Keratinocyte (primary cell): ENCODE data around the gene ACSS1. TPM values are rescaled to one million over a fixed set of nuclear protein-coding genes. Genes with fewer than 3 reads are reported as not detected.

Experiments
- DNase-seq: peaks from one replicate; pipeline ENCODE4 v3.0.0-alpha.2; 2011; ENCODE audit warnings: low read depth, missing footprints, low spot score
- FAIRE-seq: peaks from 2 replicates; lab custom pipeline; 2011; peaks lifted over from hg19 to GRCh38; lab: Jason Lieb, UNC
- H2AFZ ChIP-seq: 2 replicates; pipeline ENCODE4 v1.6.0; 2012; ENCODE audit warnings: low read length, control low read depth, inconsistent platforms; ENCODE audit not compliant: control insufficient read depth
- H3K27ac ChIP-seq: 2 replicates; pipeline ENCODE4 v1.5.1; 2011; ENCODE audit warnings: low read length; ENCODE audit not compliant: control insufficient read depth, insufficient read depth
- H3K27me3 ChIP-seq: 3 replicates; pipeline ENCODE4 v1.6.0; 2011; ENCODE audit warnings: low read length; ENCODE audit not compliant: control insufficient read depth, insufficient read depth; ENCODE audit errors: extremely low read depth
- H3K36me3 ChIP-seq, 2 experiments: 2 replicates in 1 of 2; 3 replicates in 1 of 2; pipeline ENCODE4 v1.5.1; 2011; ENCODE audit warnings: low read length in 2 of 2, mild to moderate bottlenecking in 1 of 2; ENCODE audit not compliant: control insufficient read depth in 2 of 2, insufficient read depth in 2 of 2; ENCODE audit errors: extremely low read depth in 1 of 2
- H3K4me1 ChIP-seq: 3 replicates; pipeline ENCODE4 v1.5.1; 2011; ENCODE audit warnings: low read length; ENCODE audit not compliant: control insufficient read depth, insufficient read depth; ENCODE audit errors: extremely low read depth
- H3K4me2 ChIP-seq: 3 replicates; pipeline ENCODE4 v1.6.0; 2011; ENCODE audit warnings: low read depth, low read length; ENCODE audit not compliant: control insufficient read depth, insufficient read depth; ENCODE audit errors: extremely low read depth
- H3K4me3 ChIP-seq, 3 experiments: fragments of 200-600 bp in 1 of 3; sonication (generic) in 1 of 3; 2 replicates in 2 of 3; 3 replicates in 1 of 3; pipeline ENCODE4 v1.5.1; 2011 to 2016; ENCODE audit warnings: low read length in 3 of 3, mild to moderate bottlenecking in 3 of 3, control low read depth in 2 of 3, inconsistent platforms in 1 of 3, low read depth in 1 of 3, mixed read lengths in 1 of 3, mixed run types in 1 of 3, moderate library complexity in 1 of 3; ENCODE audit not compliant: control insufficient read depth in 2 of 3, insufficient read depth in 2 of 3; ENCODE audit errors: extremely low read depth in 1 of 3
- H3K79me2 ChIP-seq: 2 replicates; pipeline ENCODE4 v1.6.0; 2012; ENCODE audit warnings: low read length; ENCODE audit not compliant: control insufficient read depth, insufficient read depth
- H3K9ac ChIP-seq: 3 replicates; pipeline ENCODE4 v1.6.0; 2011; ENCODE audit warnings: low read length; ENCODE audit not compliant: control insufficient read depth, insufficient read depth; ENCODE audit errors: extremely low read depth
- H3K9me1 ChIP-seq: 3 replicates; pipeline ENCODE4 v1.6.0; 2011; ENCODE audit warnings: low read length; ENCODE audit not compliant: control insufficient read depth, insufficient read depth; ENCODE audit errors: extremely low read depth
- H3K9me3 ChIP-seq: 2 replicates; pipeline ENCODE4 v1.5.1; 2012; ENCODE audit warnings: low read depth, low read length; ENCODE audit not compliant: control insufficient read depth
- H4K20me1 ChIP-seq: 3 replicates; pipeline ENCODE4 v1.6.0; 2011; ENCODE audit warnings: low read length; ENCODE audit not compliant: control insufficient read depth, insufficient read depth; ENCODE audit errors: extremely low read depth
- CTCF ChIP-seq, 3 experiments: IDR thresholded peaks in 1 of 3; conservative IDR thresholded peaks in 1 of 3; optimal IDR thresholded peaks in 1 of 3; 2 replicates in 2 of 3; 3 replicates in 1 of 3; pipeline versions ENCODE3 to v1.5.1; 2011; ENCODE audit warnings: low read length in 3 of 3, mild to moderate bottlenecking in 3 of 3, moderate library complexity in 2 of 3, control low read depth in 1 of 3, inconsistent platforms in 1 of 3; ENCODE audit not compliant: insufficient read depth in 2 of 3; ENCODE audit errors: extremely low read depth in 1 of 3
- EZH2 ChIP-seq: IDR thresholded peaks from one replicate; pipeline ENCODE4 v1.6.1; 2012; ENCODE audit warnings: inconsistent platforms, mild to moderate bottlenecking, low read length, moderate library complexity
- dilution Hi-C: fragments of 300-500 bp; cut with MboI; formaldehyde crosslinking; loops from one replicate; pipeline ENCODE4 v1.7.0; 2020; ENCODE audit warnings: low sequenced_read_pairs; ENCODE audit not compliant: extremely low pct_ligation_motif_present
- polyA plus RNA-seq, 5 experiments: library from polyadenylated mRNA; depleted of rRNA in 3 of 5; stranded (reverse) in 3 of 5; stranded (forward) in 1 of 5; unstranded in 1 of 5; fragments of >200 nt; gene quantifications; 1 replicate in 1 of 5; 2 replicates in 3 of 5; 3 replicates in 1 of 5; pipeline versions ENCODE4 v1.2.1 to v1.2.3, GENCODE V29; 2011 to 2012; ENCODE audit warnings: missing spikeins in 2 of 5, low read depth in 1 of 5, low replicate concordance in 1 of 5

ACSS1 gene
- polyA plus RNA-seq, 1 donor (not counting 4 experiments of a cell fraction or from before 2014, with no cell fraction given): 1.5 TPM

DNA sequence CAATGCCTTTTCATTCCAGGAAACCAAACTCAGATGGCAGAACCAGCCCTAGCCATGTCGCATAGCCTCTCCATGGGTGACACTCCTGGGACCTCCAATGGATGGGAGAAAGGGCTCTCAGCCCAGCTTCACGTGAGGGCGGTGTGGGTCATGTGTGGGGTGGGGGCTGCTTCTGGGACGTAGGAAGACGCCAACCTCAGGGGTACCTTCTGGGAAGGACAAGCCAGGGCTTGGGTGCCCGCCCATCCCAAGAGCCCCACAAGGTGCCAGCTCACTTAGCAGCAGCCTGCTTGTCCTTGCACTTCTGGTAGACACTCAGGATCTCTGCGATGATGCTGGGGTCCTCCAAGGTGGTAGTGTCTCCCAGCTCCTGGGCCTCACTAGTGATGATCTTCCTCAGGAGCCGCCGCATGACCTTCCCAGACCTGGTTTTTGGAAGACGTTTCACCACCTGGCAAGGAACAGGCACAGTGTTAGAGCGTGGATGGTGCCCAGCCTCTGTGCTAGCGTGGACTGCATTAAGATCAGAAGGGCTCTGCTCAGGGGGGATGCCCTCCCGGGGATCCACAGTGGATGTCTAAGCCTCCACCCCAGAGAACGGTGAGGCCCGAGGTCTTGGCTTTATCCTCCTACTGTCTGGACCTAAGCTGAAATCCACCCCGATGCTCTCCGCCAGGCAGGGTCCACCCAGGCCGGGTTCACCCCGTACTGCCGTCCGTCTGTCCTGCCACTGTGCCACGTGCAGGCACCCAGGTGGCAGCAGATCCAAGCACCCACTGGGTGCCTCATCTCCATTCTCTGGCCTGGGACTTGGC is 50.2 kb downstream of the ACSS1 start:
- no peak overlapping the region for H3K4me2 ChIP-seq
- no peak for TF ChIP-seq CTCF (optimal IDR thresholded peaks at IDR 0.05 in 1 of 3, IDR thresholded peaks at IDR 0.05 in 1 of 3, conservative IDR thresholded peaks at IDR 0.05 in 1 of 3; ENCODE audit: extremely low read depth in 1 of 3, insufficient read depth in 2 of 3, low read length in 3 of 3)
- TF ChIP-seq EZH2: no peak
- no peaks in the 10 kb centered on the region for H3K9me1 ChIP-seq
- H2AFZ ChIP-seq: no peak overlapping the region
- H3K27ac ChIP-seq: no peak overlapping the region
- H3K27me3 ChIP-seq: no peaks in the 10 kb centered on the region
- no peaks in the 10 kb centered on the region for H3K79me2 ChIP-seq
- no peaks in the 10 kb centered on the region for H4K20me1 ChIP-seq
- FAIRE-seq (no peak), DNase-seq (no peak)
- H3K9me3 ChIP-seq: no peaks in the 10 kb centered on the region
- no peak overlapping the region for H3K4me3 ChIP-seq
- no peaks in the 10 kb centered on the region for H3K36me3 ChIP-seq
- H3K9ac ChIP-seq: no peak overlapping the region
- H3K4me1 ChIP-seq: no peaks in the 10 kb centered on the region
- dilution Hi-C loops: no loop called here

DNA sequence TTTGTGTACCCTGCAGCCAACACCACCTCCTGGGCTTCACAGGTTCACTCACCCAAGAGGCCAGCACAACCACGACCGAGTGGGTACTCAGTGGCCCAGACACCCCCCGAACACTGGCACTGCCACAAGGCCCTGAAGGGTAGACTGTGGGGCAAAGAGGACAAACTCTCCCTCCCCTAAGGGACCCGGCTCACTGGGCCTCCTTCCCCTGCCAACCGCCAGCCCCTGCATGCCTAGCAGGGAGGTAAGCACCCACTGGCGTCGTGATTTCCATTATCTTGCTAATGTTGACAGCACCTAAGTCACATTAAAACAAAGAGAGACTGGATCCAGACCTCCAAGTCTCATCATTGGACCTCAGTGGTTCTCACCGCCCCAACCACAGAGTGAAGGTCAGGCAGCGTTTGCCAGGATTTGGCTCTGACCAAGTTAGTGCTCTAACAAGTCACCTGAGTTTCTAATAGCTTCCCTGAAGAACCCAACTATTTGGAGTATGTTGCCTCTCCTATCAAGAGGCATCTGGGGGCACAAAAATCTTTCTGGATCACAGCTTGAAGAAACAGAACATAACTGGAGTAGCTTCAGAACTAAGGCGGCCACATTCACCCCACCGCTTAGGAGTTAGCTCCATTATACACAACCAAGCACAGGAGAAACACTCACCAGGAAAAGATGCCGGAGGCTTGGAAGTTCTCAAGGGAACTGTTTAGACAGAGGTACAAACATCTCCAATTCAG is 51.3 kb downstream of the ACSS1 start:
- H3K36me3 ChIP-seq: no peaks in the 10 kb centered on the region
- H4K20me1 ChIP-seq: no peaks in the 10 kb centered on the region
- no peaks in the 10 kb centered on the region for H3K79me2 ChIP-seq
- no peak overlapping the region for H3K4me2 ChIP-seq
- H3K9me3 ChIP-seq: no peaks in the 10 kb centered on the region
- no peak overlapping the region for H3K9ac ChIP-seq
- FAIRE-seq (no peak), DNase-seq (no peak)
- TF ChIP-seq EZH2: no peak
- TF ChIP-seq CTCF (optimal IDR thresholded peaks at IDR 0.05 in 1 of 3, IDR thresholded peaks at IDR 0.05 in 1 of 3, conservative IDR thresholded peaks at IDR 0.05 in 1 of 3; ENCODE audit: extremely low read depth in 1 of 3, insufficient read depth in 2 of 3, low read length in 3 of 3): no peak
- no peak overlapping the region for H2AFZ ChIP-seq
- H3K9me1 ChIP-seq: no peaks in the 10 kb centered on the region
- no peak overlapping the region for H3K27ac ChIP-seq
- dilution Hi-C loops: no loop called here
- no peak overlapping the region for H3K4me3 ChIP-seq
- H3K27me3 ChIP-seq: no peaks in the 10 kb centered on the region
- H3K4me1 ChIP-seq: no peaks in the 10 kb centered on the region
